Measurements from ENCODE around the gene CDC16.

Gene CDC16

GRCh38 chr13:114234645-114235421 lies at the start of gene CDC16 (continued):
- TF ChIP-seq ZSCAN16 (tag by site-specific recombination; IDR thresholded peaks at IDR 0.05) (0 out of 2 replicates have a peak, but pooled peaks have one; percentile 31), ZNF433 (tag by site-specific recombination; IDR thresholded peaks at IDR 0.05; ENCODE audit: low read depth) (no peak), ZNF510 (tag by site-specific recombination; IDR thresholded peaks at IDR 0.05; ENCODE audit: insufficient replicate concordance) (no peak), ZNF660 (tag by site-specific recombination; IDR thresholded peaks at IDR 0.05) (peak; percentile 82), ZSCAN4 (tag by site-specific recombination; IDR thresholded peaks at IDR 0.05) (no peak), ZNF274 (IDR thresholded peaks at IDR 0.05; ENCODE audit: low read length) (no peak), ZNF274 (tag by site-specific recombination; IDR thresholded peaks at IDR 0.05; ENCODE audit: borderline replicate concordance) (no peak), ZNF133 (tag by site-specific recombination; IDR thresholded peaks at IDR 0.05) (no peak), SALL2 (tag by site-specific recombination; IDR thresholded peaks at IDR 0.05; ENCODE audit: borderline replicate concordance) (no peak), PRDM4 (tag by site-specific recombination; IDR thresholded peaks at IDR 0.05) (no peak), HOXC10 (CRISPR knock-in tag; IDR thresholded peaks at IDR 0.05) (no peak), ZNF23 (tag by site-specific recombination; IDR thresholded peaks at IDR 0.05; ENCODE audit: borderline replicate concordance) (no peak), ZNF335 (tag by site-specific recombination; conservative IDR thresholded peaks at IDR 0.05) (peak; percentile 85)
- TF ChIP-seq, protein P1, sequence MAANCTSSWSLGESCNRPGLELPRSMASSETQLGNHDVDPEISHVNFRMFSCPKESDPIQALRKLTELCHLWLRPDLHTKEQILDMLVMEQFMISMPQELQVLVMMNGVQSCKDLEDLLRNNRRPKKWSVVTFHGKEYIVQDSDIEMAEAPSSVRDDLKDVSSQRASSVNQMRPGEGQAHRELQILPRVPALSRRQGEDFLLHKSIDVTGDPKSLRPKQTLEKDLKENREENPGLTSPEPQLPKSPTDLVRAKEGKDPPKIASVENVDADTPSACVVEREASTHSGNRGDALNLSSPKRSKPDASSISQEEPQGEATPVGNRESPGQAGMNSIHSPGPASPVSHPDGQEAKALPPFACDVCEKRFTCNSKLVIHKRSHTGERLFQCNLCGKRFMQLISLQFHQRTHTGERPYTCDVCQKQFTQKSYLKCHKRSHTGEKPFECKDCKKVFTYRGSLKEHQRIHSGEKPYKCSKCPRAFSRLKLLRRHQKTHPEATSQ (tag by site-specific recombination; IDR thresholded peaks at IDR 0.05): no peak

DNA sequence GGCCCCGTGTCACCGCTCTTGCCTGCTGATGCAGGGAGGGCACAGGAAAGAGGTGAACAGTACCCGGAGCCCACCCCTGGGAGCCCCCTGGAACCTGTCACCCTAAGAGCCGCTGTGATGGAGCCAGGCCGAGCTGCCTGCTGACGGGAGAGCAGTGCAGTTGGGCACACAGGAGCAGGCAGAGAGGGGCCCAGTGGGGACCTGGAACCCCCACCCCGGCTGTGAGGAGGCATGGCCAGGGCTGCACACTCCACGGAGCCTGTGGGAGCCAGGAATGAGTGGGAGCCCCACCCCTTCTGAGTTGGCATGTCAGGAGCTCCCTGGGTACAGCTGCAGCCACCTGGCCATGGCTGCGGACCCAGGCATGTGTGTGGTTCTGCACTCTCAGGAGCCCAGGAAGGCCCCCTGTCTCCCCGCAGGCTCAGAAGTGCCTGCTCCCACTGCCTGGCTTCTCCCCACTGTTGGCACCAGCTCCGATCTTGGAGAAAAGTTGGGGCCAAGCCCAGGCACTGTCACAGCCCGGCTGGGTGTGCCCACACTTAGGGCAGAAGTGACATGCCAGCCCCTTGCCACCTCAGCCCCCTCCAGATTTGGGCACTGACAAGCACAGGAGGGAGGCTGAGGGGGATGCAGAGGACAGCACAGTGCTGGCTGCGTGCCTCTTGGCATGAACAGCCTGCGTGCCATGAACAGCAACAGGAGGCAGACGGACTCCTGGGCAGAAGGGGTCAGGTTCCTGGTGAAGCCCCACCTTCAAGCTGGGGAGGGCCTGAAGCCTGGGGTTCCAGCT lies 49.3 kb upstream of the CDC16 start:
- H3K9me3 ChIP-seq (ENCODE audit: control insufficient read depth, insufficient read depth, low read depth, low read length): no peaks in the 10 kb centered on the region
- H3K36me3 ChIP-seq (ENCODE audit: control insufficient read depth in 2 of 2, insufficient read depth in 1 of 2, low read length in 2 of 2): no peaks in the 10 kb centered on the region
- TF ChIP-seq, protein P2, sequence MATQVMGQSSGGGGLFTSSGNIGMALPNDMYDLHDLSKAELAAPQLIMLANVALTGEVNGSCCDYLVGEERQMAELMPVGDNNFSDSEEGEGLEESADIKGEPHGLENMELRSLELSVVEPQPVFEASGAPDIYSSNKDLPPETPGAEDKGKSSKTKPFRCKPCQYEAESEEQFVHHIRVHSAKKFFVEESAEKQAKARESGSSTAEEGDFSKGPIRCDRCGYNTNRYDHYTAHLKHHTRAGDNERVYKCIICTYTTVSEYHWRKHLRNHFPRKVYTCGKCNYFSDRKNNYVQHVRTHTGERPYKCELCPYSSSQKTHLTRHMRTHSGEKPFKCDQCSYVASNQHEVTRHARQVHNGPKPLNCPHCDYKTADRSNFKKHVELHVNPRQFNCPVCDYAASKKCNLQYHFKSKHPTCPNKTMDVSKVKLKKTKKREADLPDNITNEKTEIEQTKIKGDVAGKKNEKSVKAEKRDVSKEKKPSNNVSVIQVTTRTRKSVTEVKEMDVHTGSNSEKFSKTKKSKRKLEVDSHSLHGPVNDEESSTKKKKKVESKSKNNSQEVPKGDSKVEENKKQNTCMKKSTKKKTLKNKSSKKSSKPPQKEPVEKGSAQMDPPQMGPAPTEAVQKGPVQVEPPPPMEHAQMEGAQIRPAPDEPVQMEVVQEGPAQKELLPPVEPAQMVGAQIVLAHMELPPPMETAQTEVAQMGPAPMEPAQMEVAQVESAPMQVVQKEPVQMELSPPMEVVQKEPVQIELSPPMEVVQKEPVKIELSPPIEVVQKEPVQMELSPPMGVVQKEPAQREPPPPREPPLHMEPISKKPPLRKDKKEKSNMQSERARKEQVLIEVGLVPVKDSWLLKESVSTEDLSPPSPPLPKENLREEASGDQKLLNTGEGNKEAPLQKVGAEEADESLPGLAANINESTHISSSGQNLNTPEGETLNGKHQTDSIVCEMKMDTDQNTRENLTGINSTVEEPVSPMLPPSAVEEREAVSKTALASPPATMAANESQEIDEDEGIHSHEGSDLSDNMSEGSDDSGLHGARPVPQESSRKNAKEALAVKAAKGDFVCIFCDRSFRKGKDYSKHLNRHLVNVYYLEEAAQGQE (tag by site-specific recombination; IDR thresholded peaks at IDR 0.05): no peak
- H3K27ac ChIP-seq (ENCODE audit: extremely low read depth, low read depth, low read length): no peak overlapping the region
- ChIA-PET POLR2A (no interaction called here), CTCF (no interaction called here)
- H3K4me3 ChIP-seq (ENCODE audit: low read depth, low read length): no peak overlapping the region
- H3K4me1 ChIP-seq (ENCODE audit: control insufficient read depth, insufficient read depth, low read length): no peaks in the 10 kb centered on the region
